ENCODE data around the gene PANX1.
A peak's percentile ranks its signal among the peaks of the same experiment; 100 is the strongest.

Gene PANX1

GRCh38 chr11:94128746-94129511 is at the start of gene PANX1:
PANX1 (plus strand) TSS chr11:94128841; CDS start chr11:94129313, 472 bp downstream.
- no peaks in the 10 kb centered on the region for H3K36me3 ChIP-seq (ENCODE audit: control insufficient read depth, insufficient read depth, low read length)
- H3K27me3 ChIP-seq (replicated peaks; ENCODE audit: control insufficient read depth, insufficient read depth, low read length) = no peaks in the 10 kb centered on the region
- TF ChIP-seq CTCF (IDR thresholded peaks at IDR 0.05; ENCODE audit: insufficient read depth, low read length, poor library complexity, severe bottlenecking) = no peak
- H3K4me3 ChIP-seq (replicated peaks; ENCODE audit: low read depth, low read length) = peak within 1 kb of the TSS; percentile 78
- DNase-seq (ENCODE audit: extremely low read depth, insufficient read length) = peak; percentile 90

GRCh38 chr11:94084164-94084563 is 44.5 kb upstream of the PANX1 start:
- H3K36me3 ChIP-seq (ENCODE audit: control insufficient read depth, insufficient read depth, low read length) = no peaks in the 10 kb centered on the region
- no peaks in the 10 kb centered on the region for H3K27me3 ChIP-seq (replicated peaks; ENCODE audit: control insufficient read depth, insufficient read depth, low read length)
- H3K4me3 ChIP-seq (replicated peaks; ENCODE audit: low read depth, low read length) = no peak overlapping the region
- no peak for DNase-seq (ENCODE audit: extremely low read depth, insufficient read length)
- no peak for TF ChIP-seq CTCF (IDR thresholded peaks at IDR 0.05; ENCODE audit: insufficient read depth, low read length, poor library complexity, severe bottlenecking)

GRCh38 chr11:94088906-94089305 is 39.7 kb upstream of the PANX1 start:
- TF ChIP-seq CTCF (IDR thresholded peaks at IDR 0.05; ENCODE audit: insufficient read depth, low read length, poor library complexity, severe bottlenecking) = no peak
- Histone ChIP-seq H3K36me3 (ENCODE audit: control insufficient read depth, insufficient read depth, low read length) (no peaks in the 10 kb centered on the region), H3K4me3 (replicated peaks; ENCODE audit: low read depth, low read length) (no peak overlapping the region), H3K27me3 (replicated peaks; ENCODE audit: control insufficient read depth, insufficient read depth, low read length) (no peaks in the 10 kb centered on the region)
- no peak for DNase-seq (ENCODE audit: extremely low read depth, insufficient read length)

- H3K27me3 ChIP-seq (replicated peaks; ENCODE audit: control insufficient read depth, insufficient read depth, low read length) = no peaks in the 10 kb centered on the region
- no peak for TF ChIP-seq CTCF (IDR thresholded peaks at IDR 0.05; ENCODE audit: insufficient read depth, low read length, poor library complexity, severe bottlenecking)
- H3K4me3 ChIP-seq (replicated peaks; ENCODE audit: low read depth, low read length) = no peak overlapping the region
- DNase-seq (ENCODE audit: extremely low read depth, insufficient read length) = no peak
- H3K36me3 ChIP-seq (ENCODE audit: control insufficient read depth, insufficient read depth, low read length) = no peaks in the 10 kb centered on the region
Measured at GRCh38 chr11:94089341-94089740, 39.3 kb upstream of the PANX1 start.

- H3K36me3 ChIP-seq (ENCODE audit: control insufficient read depth, insufficient read depth, low read length) = no peaks in the 10 kb centered on the region
- H3K27me3 ChIP-seq (replicated peaks; ENCODE audit: control insufficient read depth, insufficient read depth, low read length) = no peaks in the 10 kb centered on the region
- H3K4me3 ChIP-seq (replicated peaks; ENCODE audit: low read depth, low read length) = no peak overlapping the region
- TF ChIP-seq CTCF (IDR thresholded peaks at IDR 0.05; ENCODE audit: insufficient read depth, low read length, poor library complexity, severe bottlenecking) = no peak
- no peak for DNase-seq (ENCODE audit: extremely low read depth, insufficient read length)
Measured at GRCh38 chr11:94090401-94090800, 38.2 kb upstream of the PANX1 start.

All from GM06990 (cell line).